Measurements from ENCODE around the gene TATDN3. TPM values are rescaled to one million over a fixed set of nuclear protein-coding genes. Genes with fewer than 3 reads are reported as not detected.

TATDN3 gene
- total and polyA plus RNA-seq, 9 of the 15 experiments (the other 6 are each of a cell fraction or from before 2014, with no cell fraction given), result 18.3 to 79.9 (median 28.2) TPM

- TF ChIP-seq STAT5A (IDR thresholded peaks at IDR 0.05; ENCODE audit: borderline replicate concordance, low read length) (no peak), CHAMP1 (IDR thresholded peaks at IDR 0.05) (no peak), ZC3H4 (CRISPR knock-in tag; IDR thresholded peaks at IDR 0.05; ENCODE audit: borderline replicate concordance) (0 out of 2 replicates have a peak, but pooled peaks have one; percentile 4), PHF21A (IDR thresholded peaks at IDR 0.05; ENCODE audit: borderline replicate concordance, low read depth) (no peak)
Measured at GRCh38 chr1:212792396-212792908, 758 bp downstream of the TATDN3 start (continued).

- DNase-seq (ENCODE audit: extremely low read depth in 1 of 4, low spot score in 3 of 4), result peak in 1 of 4 experiments; percentile 28
- no peak for FAIRE-seq
- POLR2A ChIA-PET, result interaction anchor here (1.2 to 5.4 kb wide), 3 partner anchors 11 to 66 kb away, joined by 4 to 23 read pairs (median 4); no protein-coding TSS in a partner anchor
- no peaks in the 10 kb centered on the region for H3K9me3 ChIP-seq (replicated peaks; ENCODE audit: control insufficient read depth, insufficient read depth, low read depth, low read length)
- H3K9ac ChIP-seq (ENCODE audit: insufficient read depth in 1 of 2, low read depth in 2 of 2, low read length in 2 of 2), result no peak overlapping the region
- ATAC-seq, result no peak
- peaks cover 14 to 23% of the 10 kb centered on the region in 2 experiments for H3K4me1 ChIP-seq (replicated peaks in 1 of 2; ENCODE audit: control insufficient read depth in 2 of 2, insufficient read depth in 2 of 2, low read length in 2 of 2)
- H3K27ac ChIP-seq (ENCODE audit: extremely low read depth, low read depth, low read length), result peak overlapping the region; percentile 17; the same call in 2 of the 3 replicates
- peaks cover 28% of the 10 kb centered on the region; the same call in 2 of the 3 replicates for H3K36me3 ChIP-seq (ENCODE audit: control insufficient read depth, insufficient read depth, low read length)
- BruUV-seq (replicated peaks), result no TSS peak
- intact Hi-C loops (cut with micrococcal nuclease), result no loop called here
- 65% methylated on average over 1 of the region's 1 CpG for WGBS (ENCODE audit: insufficient coverage, low coverage, missing lambda C conversion rate)
- in situ Hi-C loops (cut with MboI), result no loop called here
- no peaks in the 10 kb centered on the region for H4K20me1 ChIP-seq (replicated peaks; ENCODE audit: control insufficient read depth, insufficient read depth, low read length)
- H3K27me3 ChIP-seq (ENCODE audit: control insufficient read depth in 2 of 2, insufficient read depth in 2 of 2, low read length in 2 of 2), result no peaks in the 10 kb centered on the region
- no peak overlapping the region for H3K4me3 ChIP-seq
- peak overlapping the region; percentile 12 for H2AFZ ChIP-seq (ENCODE audit: low read depth, low read length)
- peak overlapping the region; percentile 15; the same call in 1 of the 2 replicates for H3K4me2 ChIP-seq (ENCODE audit: insufficient read depth, low read length)
- no peaks in the 10 kb centered on the region for H3K9me1 ChIP-seq (ENCODE audit: control insufficient read depth, insufficient read depth, low read length)
- peaks cover 29% of the 10 kb centered on the region for H3K79me2 ChIP-seq (ENCODE audit: control insufficient read depth, insufficient read depth, low read length)
- CTCF ChIA-PET (ENCODE audit: low intra/inter-chr PET ratio), result no interaction called here
- TF ChIP-seq GTF2E2 (tag; IDR thresholded peaks at IDR 0.05) (0 out of 2 replicates have a peak, but pooled peaks have one; percentile 34), GABPA (tag; conservative IDR thresholded peaks at IDR 0.05; ENCODE audit: low read depth) (peak; percentile 57; the same call in 1 of the 2 replicates), SP1 (CRISPR knock-in tag; IDR thresholded peaks at IDR 0.05) (no peak), ZNF311 (CRISPR knock-in tag; IDR thresholded peaks at IDR 0.05) (0 out of 2 replicates have a peak, but pooled peaks have one; percentile 48), POLR2AphosphoS5 (IDR thresholded peaks at IDR 0.05; ENCODE audit: control insufficient read depth, insufficient read depth, low read depth, low read length) (no peak), SPI1 (IDR thresholded peaks at IDR 0.05; ENCODE audit: borderline replicate concordance, low read depth, low read length) (peak; percentile 94), BRF1 (IDR thresholded peaks at IDR 0.05; ENCODE audit: borderline replicate concordance, extremely low read depth, insufficient read length) (no peak), ZEB2 (IDR thresholded peaks at IDR 0.05) (0 out of 2 replicates have a peak, but pooled peaks have one; percentile 4)
- TF ChIP-seq, protein P1, sequence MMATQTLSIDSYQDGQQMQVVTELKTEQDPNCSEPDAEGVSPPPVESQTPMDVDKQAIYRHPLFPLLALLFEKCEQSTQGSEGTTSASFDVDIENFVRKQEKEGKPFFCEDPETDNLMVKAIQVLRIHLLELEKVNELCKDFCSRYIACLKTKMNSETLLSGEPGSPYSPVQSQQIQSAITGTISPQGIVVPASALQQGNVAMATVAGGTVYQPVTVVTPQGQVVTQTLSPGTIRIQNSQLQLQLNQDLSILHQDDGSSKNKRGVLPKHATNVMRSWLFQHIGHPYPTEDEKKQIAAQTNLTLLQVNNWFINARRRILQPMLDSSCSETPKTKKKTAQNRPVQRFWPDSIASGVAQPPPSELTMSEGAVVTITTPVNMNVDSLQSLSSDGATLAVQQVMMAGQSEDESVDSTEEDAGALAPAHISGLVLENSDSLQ (IDR thresholded peaks at IDR 0.05), result peak; percentile 46; the same call in 1 of the 2 replicates
Measured at GRCh38 chr1:212794561-212795014, 2.9 kb downstream of the TATDN3 start.
